Retinal pigment epithelial cell (primary cell): Measurements from ENCODE around the gene IRF2BP1.

ENCODE experiments used
- DNase-seq: peaks from one replicate; pipeline ENCODE4 v3.0.0-alpha.2; 2010; ENCODE audit warnings: low read depth
- H3K4me3 ChIP-seq: 2 replicates; pipeline ENCODE4 v1.5.1; 2011; ENCODE audit warnings: mild to moderate bottlenecking, low read length, control low read depth, moderate library complexity
- TF ChIP-seq, protein P1 (sequence below): conservative IDR thresholded peaks from 2 replicates; pipeline ENCODE4 v1.5.1; 2011; ENCODE audit warnings: low read depth, low read length, control low read depth, inconsistent platforms

The IRF2BP1 gene

DNA sequence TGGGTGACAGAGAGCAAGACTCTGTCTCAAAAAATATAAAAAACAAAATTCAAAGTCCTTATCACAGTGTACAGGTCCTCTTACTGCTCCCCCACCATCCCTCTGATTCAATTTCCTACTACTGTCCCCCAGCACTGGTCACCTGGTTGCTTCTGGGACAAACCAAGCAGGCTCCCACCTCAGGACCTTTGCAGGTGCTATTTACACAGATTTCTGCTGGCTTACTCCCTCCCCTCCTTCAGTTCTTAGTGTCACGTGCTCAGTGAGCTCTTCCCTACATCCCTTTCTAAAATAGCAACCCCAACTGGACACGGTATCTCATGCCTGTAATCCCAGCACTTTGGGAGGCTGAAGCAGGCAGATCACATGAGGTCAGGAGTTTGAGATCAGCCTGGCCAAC, 6.0 kb downstream of the IRF2BP1 start:
- TF ChIP-seq, protein P1, sequence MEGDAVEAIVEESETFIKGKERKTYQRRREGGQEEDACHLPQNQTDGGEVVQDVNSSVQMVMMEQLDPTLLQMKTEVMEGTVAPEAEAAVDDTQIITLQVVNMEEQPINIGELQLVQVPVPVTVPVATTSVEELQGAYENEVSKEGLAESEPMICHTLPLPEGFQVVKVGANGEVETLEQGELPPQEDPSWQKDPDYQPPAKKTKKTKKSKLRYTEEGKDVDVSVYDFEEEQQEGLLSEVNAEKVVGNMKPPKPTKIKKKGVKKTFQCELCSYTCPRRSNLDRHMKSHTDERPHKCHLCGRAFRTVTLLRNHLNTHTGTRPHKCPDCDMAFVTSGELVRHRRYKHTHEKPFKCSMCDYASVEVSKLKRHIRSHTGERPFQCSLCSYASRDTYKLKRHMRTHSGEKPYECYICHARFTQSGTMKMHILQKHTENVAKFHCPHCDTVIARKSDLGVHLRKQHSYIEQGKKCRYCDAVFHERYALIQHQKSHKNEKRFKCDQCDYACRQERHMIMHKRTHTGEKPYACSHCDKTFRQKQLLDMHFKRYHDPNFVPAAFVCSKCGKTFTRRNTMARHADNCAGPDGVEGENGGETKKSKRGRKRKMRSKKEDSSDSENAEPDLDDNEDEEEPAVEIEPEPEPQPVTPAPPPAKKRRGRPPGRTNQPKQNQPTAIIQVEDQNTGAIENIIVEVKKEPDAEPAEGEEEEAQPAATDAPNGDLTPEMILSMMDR, result no peak
- no peak overlapping the region for H3K4me3 ChIP-seq
- no peak for DNase-seq

DNA sequence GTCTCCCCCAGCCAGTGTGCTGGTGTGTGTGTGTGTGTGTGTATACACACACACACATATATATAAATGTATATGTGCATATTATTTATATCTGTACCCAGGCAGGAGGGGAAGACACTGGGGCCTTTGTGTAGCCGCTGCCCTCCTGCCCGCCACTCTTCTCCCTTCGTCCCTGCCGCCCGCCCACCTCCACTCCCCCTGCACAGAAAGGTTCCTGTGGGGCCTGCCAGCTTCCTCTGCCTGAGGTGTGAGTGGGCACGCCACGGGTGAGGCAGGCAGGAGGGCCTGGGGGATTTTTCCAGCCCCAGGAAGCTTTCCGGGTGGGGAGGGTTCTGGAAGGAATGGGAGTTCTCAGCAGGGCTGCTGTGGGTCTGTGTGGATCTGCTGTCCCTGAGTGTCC, 6.9 kb downstream of the IRF2BP1 start:
- TF ChIP-seq, protein P1, result no peak
- no peak overlapping the region for H3K4me3 ChIP-seq
- no peak for DNase-seq

DNA sequence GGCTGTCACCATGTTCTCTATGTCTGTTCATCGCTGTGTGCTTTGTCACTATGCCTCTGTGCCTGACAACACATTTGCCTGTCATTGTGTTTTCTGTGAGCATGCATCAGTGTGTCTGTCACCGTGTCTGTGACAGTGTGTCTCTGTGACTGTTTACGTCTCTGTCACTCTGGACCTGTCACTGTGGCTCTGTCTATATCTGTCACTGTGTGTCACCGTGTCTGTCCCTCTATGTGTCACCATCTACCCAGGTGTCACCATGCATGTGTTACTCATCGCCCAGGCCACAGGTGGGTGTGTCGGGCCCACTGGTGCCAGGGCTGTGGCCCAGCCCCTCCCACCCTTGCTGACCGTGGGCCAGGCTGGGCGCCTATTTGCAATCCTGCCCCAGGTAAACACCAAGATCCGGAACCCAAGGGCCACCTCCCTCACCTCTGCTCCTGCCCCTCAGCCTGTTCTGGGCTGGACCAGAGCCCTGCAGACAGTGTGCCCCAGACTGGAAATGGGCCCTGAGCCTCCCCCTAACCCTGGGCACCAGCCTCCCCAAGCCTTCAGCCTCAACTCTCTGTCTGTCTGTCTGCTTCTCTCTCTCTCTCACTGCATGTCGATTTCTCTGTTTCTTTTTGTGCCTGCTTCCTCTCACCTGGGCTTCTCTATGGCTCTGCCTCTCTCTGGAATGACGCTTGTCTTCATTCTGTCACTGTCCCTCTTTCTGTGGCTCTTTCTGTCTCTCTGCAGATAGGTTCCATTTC, 7.7 kb downstream of the IRF2BP1 start:
- DNase-seq, result no peak
- H3K4me3 ChIP-seq, result no peak overlapping the region
- TF ChIP-seq, protein P1, result no peak

DNA sequence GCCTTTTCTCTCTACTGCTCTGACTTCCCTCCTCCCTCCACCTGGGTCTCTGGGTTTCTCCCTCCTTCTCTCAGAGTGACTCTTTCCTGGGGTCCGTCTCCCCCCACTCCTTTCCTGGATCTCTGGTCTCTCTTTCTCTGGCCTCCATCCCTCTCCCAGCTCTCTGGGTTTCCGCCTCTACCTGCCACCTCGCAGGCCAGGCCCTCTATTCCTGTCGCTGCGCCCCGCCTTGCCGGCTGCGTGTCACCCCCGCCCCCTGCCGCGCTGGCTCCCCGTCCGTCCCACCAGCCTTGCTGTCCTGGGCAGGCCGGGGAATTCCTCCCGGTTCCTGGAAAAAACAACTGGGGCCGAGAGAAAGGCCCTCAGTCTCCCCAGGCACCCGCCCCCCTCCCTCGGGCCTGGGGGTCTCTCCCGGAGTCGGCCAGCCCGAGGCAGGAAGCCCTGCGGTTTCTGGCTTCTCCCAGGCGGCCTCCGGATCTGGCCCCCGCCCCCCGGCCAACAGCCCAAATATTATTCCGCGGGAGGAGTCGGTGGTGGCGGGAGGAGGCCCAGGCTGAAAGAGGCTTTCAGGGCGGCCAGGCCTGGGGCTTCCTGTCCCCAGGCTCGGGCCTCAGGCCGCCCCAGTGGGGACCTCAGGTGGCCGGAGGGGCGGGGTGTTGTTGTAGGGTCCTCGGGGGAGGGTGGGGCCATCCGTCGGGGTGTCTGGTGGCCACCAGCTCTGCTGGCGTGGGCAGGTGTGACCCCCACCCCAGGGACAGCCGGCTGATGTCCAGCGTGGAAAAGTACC, 9.3 kb downstream of the IRF2BP1 start:
- peak overlapping the region; percentile 10 for H3K4me3 ChIP-seq
- no peak for DNase-seq
- TF ChIP-seq, protein P1, result no peak

DNA sequence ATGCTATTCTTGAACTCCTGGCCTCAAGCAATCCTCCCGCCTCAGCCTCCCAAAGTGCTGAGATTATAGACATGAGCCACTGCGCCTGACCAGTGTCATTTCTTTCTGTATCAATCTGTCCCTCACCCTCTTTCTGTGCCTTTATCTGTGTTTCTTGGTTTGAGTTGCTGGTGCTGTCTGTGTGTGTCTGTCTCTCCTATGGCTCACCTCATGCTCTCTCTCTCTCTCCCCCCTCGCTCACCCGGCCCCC, 9.9 kb downstream of the IRF2BP1 start:
- no peak overlapping the region for H3K4me3 ChIP-seq
- DNase-seq, result no peak
- TF ChIP-seq, protein P1, result no peak

DNA sequence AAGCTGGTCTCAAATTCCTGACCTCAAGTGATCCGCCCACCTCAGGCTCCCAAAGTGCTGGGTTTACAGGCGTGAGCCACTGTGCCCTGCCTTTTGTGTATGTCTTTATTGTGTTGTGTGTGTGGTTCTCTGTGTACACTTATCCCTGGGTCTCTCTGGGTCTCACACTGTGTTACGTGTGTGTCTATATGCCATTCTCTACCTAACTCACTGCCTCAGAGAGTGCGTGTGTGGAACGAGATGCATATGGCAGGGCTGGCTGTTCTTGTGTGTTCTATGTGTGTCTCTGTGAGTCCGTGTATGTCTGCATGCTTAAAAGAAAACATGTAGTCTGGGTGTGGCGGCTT, 11.3 kb downstream of the IRF2BP1 start:
- H3K4me3 ChIP-seq, result no peak overlapping the region
- TF ChIP-seq, protein P1, result no peak
- no peak for DNase-seq

DNA sequence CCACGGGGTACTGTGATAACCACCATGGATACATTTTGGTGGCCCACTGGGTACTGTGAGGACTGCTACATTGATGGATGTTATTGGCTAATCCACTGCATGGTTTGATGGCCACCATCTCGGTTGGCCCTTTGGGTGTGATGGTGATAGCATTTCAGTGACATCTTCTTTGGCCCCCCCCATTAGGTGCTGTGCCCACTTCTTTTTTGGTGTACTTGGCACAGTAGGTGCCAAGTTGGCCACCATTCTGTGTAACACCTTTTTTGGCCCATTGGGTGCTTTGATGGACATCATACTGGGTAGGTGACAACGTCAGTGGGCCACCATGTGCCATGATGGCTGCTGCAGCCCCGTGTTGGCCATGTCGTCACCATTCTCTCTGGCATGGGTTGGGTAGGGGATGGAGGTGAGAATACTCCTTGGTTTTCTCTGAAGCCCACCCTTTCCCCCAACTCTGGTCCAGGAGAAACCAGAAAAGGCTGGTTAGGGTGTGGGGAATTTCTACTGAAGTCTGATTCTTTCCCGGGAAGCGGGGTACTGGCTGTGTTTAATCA, 12.6 kb downstream of the IRF2BP1 start:
- TF ChIP-seq, protein P1, result no peak
- H3K4me3 ChIP-seq, result no peak overlapping the region
- no peak for DNase-seq
